HCT116 (cell line): ENCODE results near the gene TBC1D14. TPM values are rescaled to one million over a fixed set of nuclear protein-coding genes. Genes with fewer than 3 reads are reported as not detected.

Experiments used
- ATAC-seq: fragments of 200-7000 bp; cut with Tn5 transposase; 2 replicates; pipeline ENCODE4 v1.9.1; 2020; ENCODE audit warnings: mild to moderate bottlenecking, moderate library complexity
- BruUV-seq: library from RNA; stranded (reverse); fragments of 400-500 nt; replicated peaks from 2 replicates; lab custom pipeline; 2021; lab: Mats Ljungman, UMichigan
- CTCF ChIA-PET: fragments of 300-600 bp; sonication (Branson Sonifier 250); formaldehyde crosslinking; loops from one replicate; lab custom pipeline; 2021; ENCODE audit warnings: antibody characterized with exemption; lab: Charles Lee
- POLR2A ChIA-PET: fragments of 300-600, 350-600 bp; sonication (Branson Sonifier 250); formaldehyde crosslinking; loops from one replicate; lab custom pipeline; 2021; ENCODE audit warnings: antibody characterized with exemption; lab: Charles Lee
- RAD21 ChIA-PET, 2 experiments: fragments of 300-600 bp; sonication (Branson Sonifier 250); formaldehyde crosslinking; loops; one replicate each; lab custom pipeline; 2023; ENCODE audit warnings: low total read pairs in 2 of 2; ENCODE audit not compliant: uncharacterized antibody in 2 of 2, unreplicated experiment in 2 of 2, low non-redundant PET in 1 of 2; lab: Charles Lee
- DNase-seq: peaks from one replicate; pipeline ENCODE4 v3.0.0-alpha.2; 2010; ENCODE audit warnings: low read depth, low spot score
- H2AFZ ChIP-seq: fragments of 200-600 bp; shearing (Covaris generic), sonication (generic); 2 replicates; pipeline ENCODE4 v1.6.1; 2017; ENCODE audit warnings: low read depth, mixed run types, mixed read lengths, antibody characterized with exemption, low read length; ENCODE audit not compliant: poor library complexity, severe bottlenecking
- H3K27ac ChIP-seq: 2 replicates; pipeline ENCODE4 v1.5.1; 2012; ENCODE audit warnings: low read depth, low read length
- H3K27me3 ChIP-seq: fragments of 200-600 bp; sonication (generic); 2 replicates; pipeline ENCODE4 v1.6.1; 2016; ENCODE audit warnings: mixed run types, low read length, mixed read lengths; ENCODE audit not compliant: insufficient read depth
- H3K36me3 ChIP-seq, 2 experiments: fragments of 200-500 bp in 1 of 2; fragments of 200-600 bp in 1 of 2; sonication (Bioruptor generic) in 1 of 2; sonication (generic) in 1 of 2; 2 replicates each; pipeline versions ENCODE4 v1.5.1 to v1.6.1; 2014 to 2016; ENCODE audit warnings: low read length in 2 of 2, inconsistent platforms in 1 of 2, mixed read lengths in 1 of 2, mixed run types in 1 of 2; ENCODE audit not compliant: insufficient read depth in 2 of 2, control insufficient read depth in 1 of 2
- H3K4me1 ChIP-seq, 2 experiments: fragments of 200-600 bp in 1 of 2; sonication (generic) in 1 of 2; 2 replicates each; pipeline versions ENCODE4 v1.5.1 to v1.6.1; 2012 to 2017; ENCODE audit warnings: low read length in 2 of 2, inconsistent platforms in 1 of 2, mild to moderate bottlenecking in 1 of 2, mixed read lengths in 1 of 2, mixed run types in 1 of 2, moderate library complexity in 1 of 2; ENCODE audit not compliant: insufficient read depth in 2 of 2, control insufficient read depth in 1 of 2
- H3K4me2 ChIP-seq: fragments of 200-600 bp; sonication (generic); 2 replicates; pipeline ENCODE4 v1.6.1; 2017; ENCODE audit warnings: mixed run types, low read length, mixed read lengths
- H3K4me3 ChIP-seq, 2 experiments: fragments of 200-600 bp in 1 of 2; sonication (generic) in 1 of 2; replicated peaks in 1 of 2; 2 replicates each; pipeline ENCODE4 v1.5.1; 2011 to 2016; ENCODE audit warnings: low read length in 2 of 2, control low read depth in 1 of 2, low read depth in 1 of 2, mild to moderate bottlenecking in 1 of 2, mixed read lengths in 1 of 2, mixed run types in 1 of 2
- H3K79me2 ChIP-seq: fragments of 200-600 bp; sonication (generic); 2 replicates; pipeline ENCODE4 v1.6.1; 2017; ENCODE audit warnings: mild to moderate bottlenecking, mixed run types, low read length, moderate library complexity, mixed read lengths; ENCODE audit not compliant: insufficient read depth
- H3K9ac ChIP-seq: fragments of 200-600 bp; sonication (generic); 2 replicates; pipeline ENCODE4 v1.6.1; 2016; ENCODE audit warnings: low read length, mixed read lengths
- H3K9me2 ChIP-seq: fragments of 200-600 bp; sonication (generic), shearing (Covaris generic); 2 replicates; pipeline ENCODE4 v1.6.1; 2017; ENCODE audit warnings: mixed run types, mild to moderate bottlenecking, moderate library complexity; ENCODE audit not compliant: insufficient read depth
- H3K9me3 ChIP-seq, 2 experiments: fragments of 200-500 bp in 1 of 2; fragments of 200-600 bp in 1 of 2; sonication (Bioruptor generic) in 1 of 2; sonication (generic) in 1 of 2; 2 replicates each; pipeline ENCODE4 v1.6.1; 2014 to 2017; ENCODE audit warnings: low read length in 2 of 2, mixed read lengths in 2 of 2, inconsistent platforms in 1 of 2, low read depth in 1 of 2, mild to moderate bottlenecking in 1 of 2, mixed run types in 1 of 2, moderate library complexity in 1 of 2; ENCODE audit not compliant: control insufficient read depth in 1 of 2, insufficient read depth in 1 of 2
- H4K20me1 ChIP-seq: fragments of 200-600 bp; sonication (generic), shearing (Covaris generic); 2 replicates; pipeline ENCODE4 v1.6.1; 2017; ENCODE audit warnings: mixed run types, mild to moderate bottlenecking, moderate library complexity; ENCODE audit not compliant: insufficient read depth
- CBX3 ChIP-seq: IDR thresholded peaks from 2 replicates; pipeline ENCODE4 v1.6.1; 2012; ENCODE audit warnings: low read depth
- CTCF ChIP-seq, 3 experiments: fragments of 200-600 bp in 1 of 3; sonication (generic) in 1 of 3; IDR thresholded peaks in 2 of 3; conservative IDR thresholded peaks in 1 of 3; 2 replicates each; pipeline ENCODE4 v1.5.1; 2012 to 2017; ENCODE audit warnings: low read depth in 2 of 3, low read length in 2 of 3, antibody characterized with exemption in 1 of 3, borderline replicate concordance in 1 of 3, control low read depth in 1 of 3, mild to moderate bottlenecking in 1 of 3, mixed read lengths in 1 of 3, mixed run types in 1 of 3, moderate library complexity in 1 of 3; ENCODE audit not compliant: insufficient read depth in 1 of 3
- ELF1 ChIP-seq: IDR thresholded peaks from 2 replicates; pipeline ENCODE4 v1.6.1; 2012; ENCODE audit warnings: low read depth, borderline replicate concordance
- EZH2 ChIP-seq: fragments of 200-600 bp; sonication (generic); IDR thresholded peaks from 2 replicates; pipeline ENCODE4 v1.6.1; 2017; ENCODE audit warnings: antibody characterized with exemption, mixed run types
- EZH2phosphoT487 ChIP-seq: fragments of 200-600 bp; IDR thresholded peaks from 2 replicates; pipeline ENCODE4 v1.6.1; 2018; ENCODE audit warnings: antibody characterized with exemption, borderline replicate concordance
- FOSL1 ChIP-seq: IDR thresholded peaks from 2 replicates; pipeline ENCODE4 v1.6.1; 2012; ENCODE audit warnings: low read depth
- MAX ChIP-seq: IDR thresholded peaks from 2 replicates; pipeline ENCODE4 v1.6.1; 2012
- POLR2A ChIP-seq: IDR thresholded peaks from 2 replicates; pipeline ENCODE4 v1.7.0; 2011; ENCODE audit warnings: borderline replicate concordance; ENCODE audit not compliant: insufficient read depth, insufficient read length; ENCODE audit errors: extremely low read depth
- REST ChIP-seq: IDR thresholded peaks from 2 replicates; pipeline ENCODE4 v1.6.1; 2012; ENCODE audit warnings: low read depth
- SIN3A ChIP-seq: IDR thresholded peaks from 2 replicates; pipeline ENCODE4 v1.6.1; 2012; ENCODE audit warnings: low read depth
- SP1 ChIP-seq: IDR thresholded peaks from 2 replicates; pipeline ENCODE4 v1.6.1; 2012; ENCODE audit warnings: low read depth
- ZFX ChIP-seq: fragments of 450-650 bp; IDR thresholded peaks from 2 replicates; pipeline ENCODE4 v1.6.1; 2017
- ZNF274 ChIP-seq: fragments of 200-500 bp; sonication (Bioruptor generic); IDR thresholded peaks from 2 replicates; pipeline ENCODE4 v1.6.1; 2014; ENCODE audit warnings: mild to moderate bottlenecking, low read depth, low read length, inconsistent platforms
- intact Hi-C: fragments of 100-400 bp; cut with micrococcal nuclease; formaldehyde crosslinking; loops from 2 replicates; pipeline ENCODE4 v1.10.0; 2022
- total RNA-seq: library from RNA; stranded (reverse); gene quantifications from one replicate; pipeline ENCODE4 v1.2.1, GENCODE V29; 2021; ENCODE audit not compliant: unreplicated experiment

The TBC1D14 gene
- total RNA-seq, 1 experiment from 2014 or later, result 62.9 TPM

- H3K4me1 ChIP-seq, result no peaks in the 10 kb centered on the region
- no peaks in the 10 kb centered on the region for H3K27me3 ChIP-seq
- no peaks in the 10 kb centered on the region for H4K20me1 ChIP-seq
- ChIA-PET POLR2A (no interaction called here), RAD21 (no interaction called here), CTCF (no interaction called here)
- no peak overlapping the region for H3K4me3 ChIP-seq
- no peaks in the 10 kb centered on the region for H3K9me2 ChIP-seq
- no peak for DNase-seq
- H3K4me2 ChIP-seq, result no peak overlapping the region
- peaks cover 22 to 24% of the 10 kb centered on the region in 2 experiments; a peak in 3 of 4 replicates for H3K36me3 ChIP-seq
- H3K79me2 ChIP-seq, result no peaks in the 10 kb centered on the region
- H3K9me3 ChIP-seq, result no peaks in the 10 kb centered on the region
- H3K27ac ChIP-seq, result no peak overlapping the region
- no peak for TF ChIP-seq ZFX
- no peak for TF ChIP-seq SP1
- intact Hi-C loops, result no loop called here
- H2AFZ ChIP-seq, result no peak overlapping the region
- no peak overlapping the region for H3K9ac ChIP-seq
- BruUV-seq, result no TSS peak
- no peak for ATAC-seq
These were observed 32.6 kb upstream of the TBC1D14 start for GRCh38 chr4:6877067-6877466.

- Histone ChIP-seq H3K9me2 (no peaks in the 10 kb centered on the region), H2AFZ (no peak overlapping the region), H3K79me2 (no peaks in the 10 kb centered on the region), H4K20me1 (no peaks in the 10 kb centered on the region), H3K9me3 (no peaks in the 10 kb centered on the region), H3K36me3 (peaks cover 22 to 27% of the 10 kb centered on the region in 2 experiments; a peak in 3 of 4 replicates), H3K9ac (no peak overlapping the region), H3K4me3 (no peak overlapping the region), H3K4me1 (no peaks in the 10 kb centered on the region), H3K4me2 (no peak overlapping the region), H3K27me3 (no peaks in the 10 kb centered on the region), H3K27ac (no peak overlapping the region)
- ChIA-PET CTCF (no interaction called here), POLR2A (no interaction called here), RAD21 (no interaction called here)
- ATAC-seq (no peak), DNase-seq (no peak)
- no TSS peak for BruUV-seq
- intact Hi-C loops, result no loop called here
- TF ChIP-seq REST (no peak), CTCF (IDR thresholded peaks at IDR 0.05 in 2 of 3, conservative IDR thresholded peaks at IDR 0.05 in 1 of 3; ENCODE audit: borderline replicate concordance in 1 of 3, insufficient read depth in 1 of 3, low read depth in 2 of 3, low read length in 2 of 3) (no peak), ZNF274 (no peak), EZH2phosphoT487 (no peak), ZFX (no peak), SP1 (no peak), MAX (no peak), ELF1 (no peak), FOSL1 (no peak), EZH2 (no peak), CBX3 (no peak), POLR2A (no peak), SIN3A (no peak)
These were observed 31.1 kb upstream of the TBC1D14 start for GRCh38 chr4:6878451-6879059.
